Fibroblast of lung (primary cell): Measurements from ENCODE around the gene MAPKAPK5. TPM values are rescaled to one million over a fixed set of nuclear protein-coding genes. Genes with fewer than 3 reads are reported as not detected.
A peak's percentile ranks its signal among the peaks of the same experiment; 100 is the strongest.

Experiments used
- DNase-seq, 2 donors: peaks; one replicate each; pipeline versions ENCODE4 v3.0.0 to v3.0.0-alpha.2; 2010; ENCODE audit warnings: low read depth in 2 of 2
- H2AFZ ChIP-seq: 2 replicates; pipeline ENCODE4 v1.5.1; 2012; ENCODE audit warnings: low read length, control low read depth, inconsistent platforms
- H3K27ac ChIP-seq: 2 replicates; pipeline ENCODE4 v1.5.1; 2011; ENCODE audit warnings: low read length, control low read depth; ENCODE audit not compliant: insufficient read depth
- H3K27me3 ChIP-seq: 2 replicates; pipeline ENCODE4 v1.5.1; 2011; ENCODE audit warnings: mild to moderate bottlenecking, low read length; ENCODE audit not compliant: control insufficient read depth, insufficient read depth
- H3K36me3 ChIP-seq: 2 replicates; pipeline ENCODE4 v1.5.1; 2011; ENCODE audit warnings: low read length; ENCODE audit not compliant: control insufficient read depth, insufficient read depth
- H3K4me1 ChIP-seq: 2 replicates; pipeline ENCODE4 v1.5.1; 2011; ENCODE audit warnings: low read length; ENCODE audit not compliant: control insufficient read depth, insufficient read depth; ENCODE audit errors: extremely low read depth
- H3K4me2 ChIP-seq: 2 replicates; pipeline ENCODE4 v1.5.1; 2011; ENCODE audit warnings: low read length, control low read depth; ENCODE audit not compliant: insufficient read depth; ENCODE audit errors: extremely low read depth
- H3K4me3 ChIP-seq, 4 experiments: fragments of 200-600 bp in 1 of 4; sonication (generic) in 1 of 4; replicated peaks in 1 of 4; 2 replicates each; pipeline ENCODE4 v1.5.1; 2011 to 2016; ENCODE audit warnings: low read length in 4 of 4, low read depth in 3 of 4, mild to moderate bottlenecking in 3 of 4, control low read depth in 2 of 4, inconsistent platforms in 1 of 4, mixed read lengths in 1 of 4; ENCODE audit not compliant: insufficient read depth in 1 of 4; ENCODE audit errors: control extremely low read depth in 1 of 4
- H3K79me2 ChIP-seq: 2 replicates; pipeline ENCODE4 v1.5.1; 2012; ENCODE audit warnings: mild to moderate bottlenecking, low read length, inconsistent platforms; ENCODE audit not compliant: control insufficient read depth, insufficient read depth
- H3K9ac ChIP-seq: 2 replicates; pipeline ENCODE4 v1.5.1; 2011; ENCODE audit warnings: mild to moderate bottlenecking, low read length, control low read depth; ENCODE audit not compliant: insufficient read depth
- H3K9me3 ChIP-seq: 2 replicates; pipeline ENCODE4 v1.5.1; 2012; ENCODE audit warnings: low read depth, low read length; ENCODE audit not compliant: control insufficient read depth, insufficient read depth
- H4K20me1 ChIP-seq: 2 replicates; pipeline ENCODE4 v1.5.1; 2011; ENCODE audit warnings: low read length; ENCODE audit not compliant: control insufficient read depth, insufficient read depth; ENCODE audit errors: extremely low read depth
- EZH2 ChIP-seq: IDR thresholded peaks from 2 replicates; pipeline ENCODE4 v1.5.1; 2012; ENCODE audit warnings: low read length, control low read depth, mild to moderate bottlenecking; ENCODE audit errors: missing control alignments
- polyA plus RNA-seq, 2 donors: library from polyadenylated mRNA; depleted of rRNA in 1 of 2; stranded (reverse) in 1 of 2; unstranded in 1 of 2; fragments of >200 nt; gene quantifications; 2 replicates each; pipeline ENCODE4 v1.2.1, GENCODE V29; 2011 to 2012; ENCODE audit warnings: missing spikeins in 1 of 2
- total RNA-seq: library from RNA; depleted of rRNA; stranded (reverse); fragments of >200 nt; gene quantifications from 2 replicates; pipeline ENCODE4 v1.2.1, GENCODE V29; 2014
- TF ChIP-seq, protein P1 (sequence below), 2 donors: IDR thresholded peaks in 1 of 2; conservative IDR thresholded peaks in 1 of 2; 1 replicate in 1 of 2; 2 replicates in 1 of 2; pipeline ENCODE4 v1.5.1; 2011 to 2012; ENCODE audit warnings: low read length in 2 of 2, control low read depth in 1 of 2, inconsistent platforms in 1 of 2, low read depth in 1 of 2, mild to moderate bottlenecking in 1 of 2

MAPKAPK5 gene
- total and polyA plus RNA-seq, 2 donors (not counting 1 experiment from before 2014, with no cell fraction given), result 26.8 to 34.6 TPM

DNA sequence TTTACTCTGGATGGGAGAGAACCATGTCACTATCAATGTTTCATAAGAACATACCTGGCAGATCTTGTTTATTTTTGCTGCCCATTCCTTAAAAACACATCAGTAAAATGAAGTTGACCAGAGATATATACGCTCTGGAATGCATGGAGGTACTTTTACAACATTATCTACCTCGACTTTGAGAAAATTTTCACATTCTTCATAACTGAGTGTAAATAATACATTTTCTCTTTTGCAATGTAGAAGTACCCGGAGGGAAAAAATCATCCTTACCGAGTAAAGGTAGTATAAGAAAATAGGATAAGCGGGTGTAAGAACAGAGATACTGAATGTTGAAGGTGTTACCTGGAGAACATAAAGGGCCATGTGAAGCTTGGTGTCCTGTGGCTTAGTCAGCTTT, 90.2 kb downstream of the MAPKAPK5 start:
- H3K4me1 ChIP-seq, result no peaks in the 10 kb centered on the region
- H3K4me2 ChIP-seq, result no peak overlapping the region
- no peak overlapping the region for H3K9ac ChIP-seq
- no peaks in the 10 kb centered on the region for H3K79me2 ChIP-seq
- H3K4me3 ChIP-seq, result no peak overlapping the region
- no peak for DNase-seq
- TF ChIP-seq, protein P1, sequence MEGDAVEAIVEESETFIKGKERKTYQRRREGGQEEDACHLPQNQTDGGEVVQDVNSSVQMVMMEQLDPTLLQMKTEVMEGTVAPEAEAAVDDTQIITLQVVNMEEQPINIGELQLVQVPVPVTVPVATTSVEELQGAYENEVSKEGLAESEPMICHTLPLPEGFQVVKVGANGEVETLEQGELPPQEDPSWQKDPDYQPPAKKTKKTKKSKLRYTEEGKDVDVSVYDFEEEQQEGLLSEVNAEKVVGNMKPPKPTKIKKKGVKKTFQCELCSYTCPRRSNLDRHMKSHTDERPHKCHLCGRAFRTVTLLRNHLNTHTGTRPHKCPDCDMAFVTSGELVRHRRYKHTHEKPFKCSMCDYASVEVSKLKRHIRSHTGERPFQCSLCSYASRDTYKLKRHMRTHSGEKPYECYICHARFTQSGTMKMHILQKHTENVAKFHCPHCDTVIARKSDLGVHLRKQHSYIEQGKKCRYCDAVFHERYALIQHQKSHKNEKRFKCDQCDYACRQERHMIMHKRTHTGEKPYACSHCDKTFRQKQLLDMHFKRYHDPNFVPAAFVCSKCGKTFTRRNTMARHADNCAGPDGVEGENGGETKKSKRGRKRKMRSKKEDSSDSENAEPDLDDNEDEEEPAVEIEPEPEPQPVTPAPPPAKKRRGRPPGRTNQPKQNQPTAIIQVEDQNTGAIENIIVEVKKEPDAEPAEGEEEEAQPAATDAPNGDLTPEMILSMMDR (conservative IDR thresholded peaks at IDR 0.05 in 1 of 2, IDR thresholded peaks at IDR 0.05 in 1 of 2; ENCODE audit: low read depth in 1 of 2, low read length in 2 of 2), result no peak
- TF ChIP-seq EZH2, result no peak
- H3K9me3 ChIP-seq, result no peaks in the 10 kb centered on the region
- H3K27ac ChIP-seq, result no peak overlapping the region
- no peak overlapping the region for H2AFZ ChIP-seq
- no peaks in the 10 kb centered on the region for H3K36me3 ChIP-seq
- H4K20me1 ChIP-seq, result no peaks in the 10 kb centered on the region
- H3K27me3 ChIP-seq, result no peaks in the 10 kb centered on the region

DNA sequence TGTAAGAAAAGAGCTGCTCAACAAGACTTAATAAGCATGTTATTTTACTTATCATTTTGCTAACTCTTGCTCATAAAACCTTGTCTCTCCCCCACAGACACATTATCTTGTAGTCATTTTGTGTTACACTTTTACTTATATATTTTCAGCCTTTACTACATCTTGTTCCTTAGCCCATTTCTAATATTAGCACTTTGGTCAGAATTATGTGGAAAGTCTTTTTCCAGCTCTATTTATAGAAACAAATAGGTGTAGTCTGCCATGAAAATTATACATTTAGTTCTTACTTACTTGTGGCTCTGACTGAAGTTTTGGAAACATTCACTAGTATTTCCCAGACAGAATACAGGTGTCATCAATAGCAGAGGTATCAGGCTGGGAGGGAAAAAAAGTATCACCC, 94.8 kb downstream of the MAPKAPK5 start:
- no peak overlapping the region for H3K4me2 ChIP-seq
- no peak overlapping the region for H3K4me3 ChIP-seq
- H4K20me1 ChIP-seq, result no peaks in the 10 kb centered on the region
- H2AFZ ChIP-seq, result no peak overlapping the region
- TF ChIP-seq, protein P1 (conservative IDR thresholded peaks at IDR 0.05 in 1 of 2, IDR thresholded peaks at IDR 0.05 in 1 of 2; ENCODE audit: low read depth in 1 of 2, low read length in 2 of 2), result no peak
- no peak for TF ChIP-seq EZH2
- no peaks in the 10 kb centered on the region for H3K36me3 ChIP-seq
- no peaks in the 10 kb centered on the region for H3K79me2 ChIP-seq
- no peaks in the 10 kb centered on the region for H3K4me1 ChIP-seq
- H3K9me3 ChIP-seq, result no peaks in the 10 kb centered on the region
- H3K27me3 ChIP-seq, result no peaks in the 10 kb centered on the region
- no peak overlapping the region for H3K27ac ChIP-seq
- no peak overlapping the region for H3K9ac ChIP-seq
- DNase-seq, result no peak

DNA sequence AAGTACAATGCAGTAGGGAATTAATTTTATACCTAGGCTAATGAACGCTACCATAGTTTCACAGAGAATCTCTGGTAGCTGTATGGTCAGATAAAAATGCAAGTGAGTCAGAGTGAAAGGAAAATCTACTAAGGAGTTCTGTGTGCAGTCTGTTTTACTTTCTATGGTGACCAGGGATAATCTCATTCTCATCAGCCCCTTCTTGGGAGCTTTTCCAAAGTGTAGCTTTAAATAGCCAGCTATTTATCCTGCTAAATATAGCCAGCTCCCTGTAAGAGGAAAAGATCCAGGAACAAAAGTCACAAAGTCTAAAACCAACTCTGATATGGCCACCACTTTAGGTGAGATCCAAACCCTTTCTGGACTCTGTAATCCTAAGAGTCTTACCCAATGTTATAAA, 95.4 kb downstream of the MAPKAPK5 start:
- Histone ChIP-seq H3K27ac (no peak overlapping the region), H3K9me3 (no peaks in the 10 kb centered on the region), H3K9ac (no peak overlapping the region), H4K20me1 (no peaks in the 10 kb centered on the region), H2AFZ (no peak overlapping the region), H3K4me3 (no peak overlapping the region), H3K27me3 (no peaks in the 10 kb centered on the region), H3K4me2 (no peak overlapping the region), H3K36me3 (no peaks in the 10 kb centered on the region), H3K79me2 (no peaks in the 10 kb centered on the region), H3K4me1 (no peaks in the 10 kb centered on the region)
- TF ChIP-seq EZH2, result no peak
- TF ChIP-seq, protein P1 (conservative IDR thresholded peaks at IDR 0.05 in 1 of 2, IDR thresholded peaks at IDR 0.05 in 1 of 2; ENCODE audit: low read depth in 1 of 2, low read length in 2 of 2), result no peak
- peak in 1 of 2 donors; percentile 65 for DNase-seq
